NCI-H2171 treated with DMSO at 0.1 percent for 48 hours (cell line): ENCODE results near the gene PDCD1.

Experiments
- DNase-seq: peaks from one replicate; lab custom pipeline; 2025; lab: John Stamatoyannopoulos, UW

Gene PDCD1

DNA sequence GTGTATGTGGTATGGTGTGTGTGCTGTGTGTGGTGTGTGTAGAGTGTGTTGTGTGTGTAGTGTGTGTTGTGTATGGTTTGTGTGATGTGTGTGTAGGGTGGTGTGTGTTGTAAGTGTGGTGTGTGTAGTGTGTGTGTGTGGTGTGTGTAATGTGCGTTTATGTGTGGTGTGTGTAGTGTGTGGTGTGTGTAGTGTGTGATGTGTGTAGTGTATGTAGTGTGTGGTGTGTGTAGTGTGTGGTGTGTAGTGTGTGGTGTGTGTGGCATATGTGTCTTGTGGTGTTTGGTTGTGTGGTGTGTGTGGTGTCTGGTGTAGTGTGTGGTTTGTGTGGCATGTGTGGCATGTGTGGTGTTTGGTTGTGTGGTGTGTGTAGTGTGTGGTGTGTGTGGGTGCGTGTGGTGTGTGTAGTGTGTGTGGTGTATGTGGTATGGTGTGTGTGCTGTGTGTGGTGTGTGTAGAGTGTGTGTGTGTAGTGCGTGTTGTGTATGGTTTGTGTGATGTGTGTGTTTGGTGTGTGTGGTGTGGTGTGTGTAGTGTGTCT, 6.8 kb upstream of the PDCD1 start:
- no peak for DNase-seq

DNA sequence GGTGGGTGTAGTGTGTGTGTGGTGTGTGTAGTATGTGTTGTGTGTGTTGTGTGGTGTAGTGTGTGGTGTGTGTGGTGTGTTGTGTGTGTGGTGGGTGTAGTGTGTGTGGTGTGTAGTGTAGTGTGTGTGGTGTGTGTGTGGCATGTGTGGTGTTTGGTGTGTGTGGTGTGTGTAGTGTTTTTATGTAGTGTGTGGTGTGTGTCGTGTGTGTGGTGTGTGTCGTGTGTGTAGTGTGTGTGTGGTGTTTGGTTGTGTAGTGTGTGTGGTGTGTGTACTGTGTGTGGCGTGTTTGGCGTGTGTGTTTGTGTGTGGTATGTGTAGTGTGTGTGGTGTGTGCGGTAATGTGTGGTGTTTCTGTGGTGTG, 6.1 kb upstream of the PDCD1 start:
- DNase-seq, result no peak

DNA sequence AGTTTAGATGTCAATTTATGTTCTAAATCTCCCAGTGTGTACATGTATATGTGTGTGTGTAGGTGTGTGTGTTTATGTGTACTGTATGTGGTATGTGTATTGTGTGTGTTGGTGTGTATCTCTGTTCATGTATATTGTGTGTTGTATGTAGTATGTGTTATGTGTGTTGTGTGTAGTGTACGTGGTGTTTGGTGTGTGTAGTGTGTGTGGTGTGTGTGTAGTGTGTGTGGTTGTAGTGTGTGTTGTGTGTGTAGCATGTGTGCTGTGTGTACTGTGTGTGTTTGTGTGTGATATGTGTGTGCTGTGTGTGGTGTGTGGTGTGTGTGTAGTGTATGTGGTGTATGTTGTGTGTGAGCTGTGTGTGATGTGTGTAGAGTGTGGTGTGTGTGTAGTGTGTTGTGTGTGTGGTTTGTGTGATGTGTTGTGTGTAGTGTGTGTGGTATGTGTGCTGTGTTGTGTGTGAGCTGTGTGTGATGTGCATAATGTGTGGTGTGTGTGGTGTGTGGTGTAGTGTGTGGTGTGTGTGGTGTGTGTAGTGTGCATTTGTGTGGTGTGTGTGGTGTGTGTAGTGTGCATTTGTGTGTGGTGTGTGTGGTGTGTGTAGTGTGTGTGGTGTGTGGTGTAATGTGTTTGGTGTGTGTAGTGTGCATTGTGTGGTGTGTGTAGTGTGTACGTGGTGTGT, 5.6 kb upstream of the PDCD1 start:
- no peak for DNase-seq

DNA sequence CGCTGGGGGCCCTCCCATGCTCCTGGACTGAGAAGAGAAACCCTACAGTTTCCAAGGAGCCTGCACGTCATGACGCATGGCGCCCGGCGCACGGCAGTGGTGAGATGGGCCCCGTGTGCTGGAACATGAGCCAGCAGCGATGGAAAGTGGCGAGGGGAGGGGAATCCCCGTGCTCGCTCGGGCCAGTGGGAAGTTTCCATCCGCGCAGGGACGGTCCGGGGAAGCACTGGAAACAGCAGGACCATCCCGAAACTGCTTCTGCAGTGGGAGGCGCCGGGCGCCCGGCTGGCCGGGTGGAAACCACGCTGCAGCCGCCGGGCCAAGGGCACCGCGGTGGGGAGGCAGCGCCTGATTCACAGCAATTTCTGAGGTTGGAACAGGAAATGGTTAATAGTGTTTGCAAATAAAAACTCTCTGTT, 4.9 kb upstream of the PDCD1 start:
- no peak for DNase-seq

DNA sequence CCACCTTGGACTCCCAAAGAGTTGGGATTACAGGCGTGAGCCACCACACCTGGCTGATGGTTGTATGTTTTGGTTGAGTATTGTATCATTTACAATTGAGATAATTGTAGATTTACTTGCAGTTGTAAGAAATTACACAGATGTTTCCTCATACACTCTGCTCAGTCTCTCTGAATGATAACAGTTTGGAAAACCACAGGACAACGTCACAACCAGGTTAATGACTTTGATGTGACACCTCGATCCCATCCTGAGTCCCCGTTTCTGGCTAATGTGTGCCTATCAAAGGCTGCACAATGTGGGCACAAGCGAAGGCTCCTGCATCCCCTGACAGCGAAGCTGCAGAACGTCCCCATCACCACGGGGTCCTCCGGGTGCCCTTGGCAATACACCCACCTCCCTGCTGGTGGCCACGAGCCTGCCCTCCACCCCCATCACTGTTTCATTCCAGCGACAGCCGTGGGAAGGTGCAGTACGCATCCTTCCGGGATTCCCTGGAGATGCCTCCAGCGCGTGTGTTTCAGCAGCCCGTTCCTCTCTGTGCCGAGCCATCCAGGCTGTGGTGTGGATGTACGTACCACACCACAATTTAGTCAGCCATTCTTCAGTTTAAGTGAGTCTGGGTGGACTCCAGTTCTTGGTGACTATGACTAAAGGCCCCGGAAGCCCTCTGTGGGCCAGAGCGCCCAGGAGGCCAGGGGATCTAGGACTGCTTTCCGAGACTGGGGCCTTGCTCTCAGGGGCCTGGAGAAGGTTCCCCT, 4.3 kb upstream of the PDCD1 start:
- no peak for DNase-seq

DNA sequence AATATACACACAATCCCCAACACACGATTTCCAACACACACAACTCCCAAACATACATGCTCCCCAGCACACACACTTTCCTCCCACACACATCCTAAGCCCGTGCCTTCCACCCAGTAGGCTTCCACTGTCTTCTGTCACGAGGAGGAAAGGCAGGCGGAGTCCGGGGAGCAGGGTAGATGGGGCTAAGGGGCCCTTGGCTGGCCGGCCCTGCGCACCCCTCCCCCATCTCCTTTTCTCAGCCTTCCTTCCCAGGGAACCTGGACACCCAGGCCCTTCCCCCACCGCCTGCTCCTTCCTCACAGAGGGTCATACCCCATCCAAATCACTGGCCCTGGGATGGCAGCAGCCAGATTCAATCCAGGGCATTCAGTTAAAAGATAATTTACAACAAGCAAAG, 3.4 kb upstream of the PDCD1 start:
- no peak for DNase-seq

DNA sequence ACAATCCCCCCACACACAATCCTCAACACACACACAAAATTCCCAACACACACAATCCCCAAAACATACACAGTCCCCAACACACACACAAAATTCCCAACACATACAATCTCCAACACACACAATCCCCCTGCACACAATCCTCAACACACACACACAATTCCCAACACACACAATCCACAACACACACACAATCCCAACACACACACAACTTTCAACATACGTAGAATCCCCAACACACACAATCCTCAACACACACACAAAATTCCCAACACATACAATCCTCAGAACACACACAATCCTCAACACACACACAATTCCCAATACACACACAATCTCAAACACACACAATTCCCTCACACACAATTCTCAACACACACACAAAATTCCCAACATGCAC, 2.6 kb upstream of the PDCD1 start:
- no peak for DNase-seq

DNA sequence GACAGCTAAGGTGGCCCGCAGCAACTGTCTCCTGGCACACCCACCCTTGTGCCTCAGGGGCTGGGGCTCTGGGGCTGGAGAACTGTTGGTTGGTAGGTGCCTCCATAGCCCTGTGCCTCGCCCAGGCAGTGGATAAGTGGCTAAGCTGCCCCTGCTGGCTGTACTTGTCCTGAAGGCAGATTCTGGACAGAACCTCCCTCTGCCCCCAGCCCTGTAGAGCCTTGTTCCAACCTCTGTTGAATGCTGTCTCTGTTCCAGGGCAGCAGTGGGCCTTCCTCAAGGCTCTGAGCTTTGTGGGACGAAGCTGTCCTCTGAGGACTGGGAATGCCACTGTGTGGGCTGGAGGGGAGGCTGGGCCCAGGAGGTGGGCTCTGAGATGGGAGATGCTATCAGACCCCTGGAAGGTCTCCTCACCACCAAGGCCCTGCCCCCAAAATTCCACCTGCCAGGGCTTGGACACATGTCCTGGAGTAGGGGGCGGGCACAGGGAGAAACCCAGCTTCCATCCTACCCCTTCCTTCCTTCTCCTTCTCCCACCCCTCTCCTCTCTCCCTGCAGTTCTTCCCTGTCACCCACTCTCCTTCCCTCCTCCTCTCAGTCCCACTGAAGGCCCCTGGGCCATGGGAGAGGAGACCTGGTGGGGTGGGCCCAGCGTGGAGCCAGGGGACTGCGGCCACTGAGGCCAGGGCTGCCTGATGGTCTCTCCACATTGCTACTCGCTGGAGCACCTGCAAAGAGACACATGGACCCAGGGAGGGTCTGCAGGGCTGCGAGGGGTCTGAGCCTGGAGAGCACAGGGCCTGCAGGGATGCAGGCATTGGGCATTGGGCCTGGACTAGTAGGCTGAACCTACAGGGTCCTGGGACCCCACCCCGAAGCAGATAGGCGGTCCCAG, 1.7 kb upstream of the PDCD1 start:
- DNase-seq, result peak; percentile 45

DNA sequence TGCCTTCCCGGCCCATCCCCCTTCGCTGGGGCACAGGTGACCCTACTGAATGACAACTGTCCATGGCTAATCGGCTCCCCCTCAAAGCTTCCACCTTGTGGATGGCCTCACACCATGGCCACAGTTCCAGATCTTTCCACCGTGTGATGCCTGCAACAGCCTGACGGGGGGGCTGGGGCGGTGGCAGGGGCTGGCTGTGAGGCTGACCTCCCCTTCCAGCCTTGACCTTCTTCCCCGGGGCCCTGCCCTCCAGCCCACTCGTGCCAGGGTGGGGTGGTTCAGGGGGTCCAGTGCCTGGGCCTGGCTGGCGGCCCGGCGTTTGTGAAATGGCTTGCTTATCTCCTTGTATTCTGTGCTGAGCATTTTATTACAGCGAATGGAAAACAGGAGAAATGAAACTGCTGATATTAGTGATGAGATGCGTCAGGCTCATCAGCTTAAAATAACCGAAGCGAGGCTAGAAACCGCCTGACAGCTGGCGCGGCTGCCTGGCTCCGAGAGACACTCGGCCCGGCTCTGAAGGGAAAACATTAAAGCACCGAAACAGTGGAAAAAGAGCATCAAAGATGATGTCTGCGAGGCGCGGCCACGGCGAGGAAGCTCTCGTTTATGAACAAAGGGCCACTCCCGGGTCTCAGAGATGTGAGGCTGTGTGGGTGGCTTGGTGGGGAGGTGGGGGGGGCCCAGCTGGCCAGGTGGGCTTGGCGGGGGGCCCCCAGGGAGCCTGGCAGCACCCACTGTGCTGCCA, 916 bp upstream of the PDCD1 start:
- DNase-seq, result peak; percentile 45

DNA sequence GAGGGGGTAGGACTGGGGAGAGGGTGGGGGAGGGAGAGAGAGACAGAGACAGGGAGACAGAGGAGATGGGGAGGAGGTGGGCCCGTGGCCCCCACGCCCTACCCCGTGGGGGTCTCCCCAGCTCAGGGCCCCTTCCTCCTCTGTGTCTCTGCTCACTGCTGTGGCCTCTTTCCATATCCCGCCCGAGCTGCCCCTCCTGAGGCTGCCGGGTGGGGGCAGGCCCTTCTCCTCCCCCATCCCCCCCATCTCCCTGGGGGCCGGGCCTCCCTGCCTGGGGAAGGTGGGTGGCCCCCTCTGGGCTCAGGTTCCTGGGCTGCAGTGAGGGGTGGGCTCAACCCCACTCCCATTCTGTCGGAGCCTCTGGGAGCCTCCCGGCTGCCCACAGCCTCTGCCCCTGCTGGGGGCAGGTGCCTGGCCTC, 332 bp upstream of the PDCD1 start:
- no peak for DNase-seq

DNA sequence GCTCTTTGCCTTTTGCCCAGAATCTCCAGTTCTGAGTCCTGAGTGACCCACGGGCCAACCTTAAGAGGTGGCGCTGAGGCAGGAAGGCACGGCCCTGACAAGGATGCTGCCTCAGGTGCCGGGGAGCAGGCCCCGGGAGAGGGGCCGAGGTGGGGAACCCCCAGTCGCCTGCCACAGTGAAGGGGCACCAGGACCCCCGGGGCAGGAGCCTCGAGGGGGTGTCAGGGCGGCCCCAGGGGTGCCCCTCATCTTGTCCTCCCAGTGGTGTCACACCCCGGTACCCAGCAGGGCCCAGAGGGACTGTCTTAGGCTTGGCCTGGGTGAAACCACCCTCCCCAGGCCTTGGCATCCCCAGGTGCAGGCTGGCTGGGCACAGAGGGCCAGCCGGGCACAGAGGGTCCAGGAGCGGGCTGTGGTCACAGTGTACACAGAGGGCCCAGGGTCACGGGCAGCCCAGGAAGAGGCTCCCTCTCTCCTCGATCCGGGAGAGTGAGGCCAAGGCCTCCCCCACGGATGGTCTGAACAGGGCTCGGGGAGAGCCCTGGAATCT, 1.0 kb downstream of the PDCD1 start:
- DNase-seq, result no peak

DNA sequence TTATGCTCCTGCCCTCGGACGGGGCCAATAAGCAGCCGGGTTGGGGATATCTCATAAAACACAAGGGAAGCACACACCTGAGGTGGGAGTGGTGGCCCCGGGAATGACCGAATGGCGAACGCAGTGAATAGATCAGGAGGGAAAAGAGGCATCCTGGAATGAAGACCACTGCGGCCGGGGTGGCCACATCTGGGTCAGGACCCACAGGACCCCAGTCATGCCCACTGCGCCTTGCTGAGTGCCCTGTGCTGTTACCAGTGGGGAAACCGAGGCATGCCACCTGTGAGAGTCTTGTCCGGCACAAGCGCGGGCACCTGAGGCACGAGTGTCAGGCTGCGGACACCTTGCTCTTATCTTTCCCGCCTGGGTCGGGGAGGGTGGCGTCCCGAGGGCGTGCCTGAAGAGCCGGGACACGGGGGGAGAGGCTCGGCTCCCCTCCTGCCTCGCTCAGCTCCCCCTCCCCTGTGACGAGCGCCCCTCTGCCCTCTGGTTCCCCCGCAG, 1.6 kb downstream of the PDCD1 start:
- DNase-seq, result no peak

DNA sequence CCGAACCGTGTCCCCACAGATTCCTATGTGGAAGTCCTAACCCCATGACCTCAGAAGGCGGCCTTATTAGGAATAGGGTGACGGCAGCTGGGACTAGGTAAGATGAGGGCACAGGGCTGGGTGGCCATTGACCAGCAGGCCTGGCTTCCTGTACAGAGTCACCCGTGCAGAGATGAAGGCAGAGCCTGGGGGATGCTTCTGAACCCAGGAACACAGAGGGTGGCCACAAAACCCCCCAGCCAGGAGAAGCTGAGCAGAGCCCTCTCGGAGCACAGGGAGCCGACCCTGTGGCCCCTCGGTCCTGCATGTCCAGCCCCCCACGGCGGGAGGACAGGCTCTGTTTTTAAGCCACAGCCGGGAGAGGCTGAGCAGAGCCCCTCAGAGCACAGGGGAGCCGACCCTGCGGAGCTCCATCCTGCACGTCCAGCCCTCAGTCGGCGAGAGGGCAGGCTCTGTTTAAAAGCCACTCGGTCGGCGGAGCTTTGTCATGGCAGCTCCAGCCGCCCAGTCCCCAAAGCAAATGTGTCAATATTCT, 2.7 kb downstream of the PDCD1 start:
- DNase-seq, result no peak

DNA sequence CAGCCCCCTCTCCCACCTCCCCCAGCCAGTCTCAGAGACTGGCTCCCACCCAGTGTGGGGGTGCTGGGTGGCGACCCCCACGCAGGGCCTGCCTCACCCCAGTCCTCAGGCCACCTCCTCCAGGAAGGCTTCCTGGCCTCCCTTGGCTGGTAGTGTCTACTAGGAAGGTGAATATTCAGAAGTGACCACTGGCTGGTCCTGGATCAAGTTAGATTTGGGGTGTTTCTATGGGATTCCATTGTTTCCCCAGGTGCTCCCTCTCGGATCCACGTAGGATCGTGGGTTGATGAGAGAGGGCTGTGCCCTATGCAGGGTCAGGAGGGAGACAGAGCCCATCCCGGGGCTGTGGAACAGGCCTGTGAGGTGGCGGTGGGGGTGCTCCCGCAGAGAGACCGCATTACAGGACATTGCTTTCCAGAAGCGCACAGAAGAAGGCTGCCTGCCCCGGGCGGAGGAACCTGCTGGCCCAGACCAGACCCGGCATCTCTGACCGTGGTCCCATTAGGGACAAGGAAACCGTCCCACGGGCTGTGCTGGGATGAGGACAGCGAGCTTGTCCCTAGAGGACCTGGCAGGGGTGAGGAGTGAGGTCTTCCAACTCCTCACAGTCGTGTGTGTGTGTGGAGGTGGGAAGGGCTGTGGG, 3.3 kb downstream of the PDCD1 start:
- no peak for DNase-seq

DNA sequence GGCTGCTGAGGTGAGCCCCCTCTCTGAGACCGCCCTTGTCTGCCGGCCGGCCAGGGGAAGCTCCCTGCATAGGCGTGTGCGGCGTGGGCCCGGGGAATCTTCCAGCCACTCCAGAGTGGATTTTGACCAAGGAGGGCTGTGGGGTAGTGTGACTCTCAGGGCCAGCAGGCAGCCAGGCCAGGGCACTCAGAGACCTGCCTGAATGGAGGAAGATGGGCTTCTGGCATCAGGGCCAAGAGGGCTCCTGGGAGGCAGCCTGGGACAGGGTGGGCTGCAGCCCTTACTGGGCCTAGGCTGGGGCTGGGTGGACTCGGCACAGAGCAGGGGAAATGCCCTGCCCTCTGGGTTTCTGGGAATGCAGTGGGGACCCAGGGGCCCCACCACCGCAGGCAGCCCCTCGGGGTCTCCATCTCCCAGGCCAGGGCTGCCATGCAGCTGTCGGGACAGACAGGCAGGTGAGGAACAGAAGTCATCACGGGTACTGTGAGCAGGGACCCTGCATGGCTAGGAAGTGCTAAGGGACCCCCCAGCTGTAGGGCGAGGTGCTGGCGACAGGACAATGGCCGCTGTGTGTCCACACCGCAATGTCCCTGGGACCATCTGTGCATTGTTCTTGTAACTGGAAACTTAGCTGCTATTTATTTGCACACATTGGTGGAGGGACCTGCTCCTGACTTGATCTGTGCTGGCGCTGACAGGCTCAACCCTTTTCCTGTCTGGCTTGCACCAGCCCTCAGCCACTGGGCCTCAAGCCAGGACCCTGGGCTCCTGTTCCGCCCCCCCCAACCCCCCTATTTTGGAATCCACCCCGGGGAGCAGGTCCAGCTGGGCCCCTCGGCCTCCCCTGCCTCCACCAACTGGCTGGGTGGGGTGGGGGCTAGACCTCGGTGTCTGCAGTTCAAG, 4.1 kb downstream of the PDCD1 start:
- no peak for DNase-seq

DNA sequence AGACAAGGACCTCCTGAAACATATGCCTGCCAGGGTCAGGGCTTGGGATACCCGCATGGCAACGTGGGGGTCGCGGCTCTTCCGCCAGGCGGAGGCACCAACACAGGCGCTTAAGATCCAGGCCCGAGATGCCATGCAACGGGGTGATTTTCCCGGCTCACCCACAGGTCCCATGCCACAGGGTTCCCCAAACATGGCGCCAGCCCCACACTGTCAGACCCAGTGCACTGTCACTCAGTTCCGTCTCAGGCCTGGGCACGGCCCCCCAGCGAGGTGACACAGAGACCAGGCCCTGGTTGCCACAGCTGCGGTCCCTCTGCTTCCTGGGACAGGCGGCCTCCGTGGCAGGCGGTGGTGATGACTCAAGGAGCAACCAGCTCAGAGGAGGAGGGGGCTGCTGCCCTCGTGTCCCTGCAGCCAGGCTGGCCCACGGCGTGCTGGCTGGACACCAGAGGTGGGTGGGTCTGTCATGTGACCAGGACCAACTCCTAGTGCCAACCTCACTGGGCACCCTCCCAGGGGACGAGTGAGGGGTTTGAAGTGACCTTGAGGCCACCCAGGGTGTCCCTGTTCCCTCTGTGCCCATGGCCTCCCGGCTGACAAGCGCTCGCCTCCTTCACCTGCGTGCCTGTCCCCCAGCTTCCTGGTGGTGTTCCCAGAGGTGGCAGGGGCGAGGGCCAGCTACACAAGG, 4.9 kb downstream of the PDCD1 start:
- no peak for DNase-seq

DNA sequence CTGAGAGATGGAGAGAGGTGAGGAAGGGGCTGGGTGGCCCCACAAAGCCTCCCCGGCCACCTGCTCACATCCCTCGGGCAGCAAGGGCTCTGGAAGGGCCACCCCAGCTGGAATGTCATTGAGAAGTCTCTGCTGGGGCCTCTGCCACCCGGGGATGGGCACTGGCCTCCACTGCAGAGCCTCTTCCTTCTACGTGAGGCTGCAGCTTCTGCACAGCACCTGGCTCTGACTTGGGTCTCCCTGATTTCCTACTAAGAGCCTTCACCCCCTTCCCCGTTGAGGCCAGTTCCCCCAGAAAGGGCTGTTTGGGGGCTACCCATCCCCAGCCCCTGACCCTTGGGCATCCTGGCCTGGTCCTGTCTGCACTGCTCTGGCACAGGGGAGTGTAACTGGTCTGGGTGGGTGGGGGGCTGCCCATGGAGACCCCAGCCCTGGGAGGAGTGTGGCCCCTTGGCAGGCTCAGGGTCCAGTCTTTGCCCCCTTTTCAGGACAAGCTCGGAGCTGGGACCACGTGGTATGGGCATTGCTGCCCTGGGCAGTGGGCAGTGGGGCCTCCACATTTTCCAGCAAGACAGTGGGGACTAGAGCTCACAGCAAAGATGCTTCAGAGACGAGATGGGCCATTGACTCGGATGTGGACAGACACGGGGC, 5.6 kb downstream of the PDCD1 start:
- DNase-seq, result no peak
